Stimulated activated CD8-positive, alpha-beta memory T cell treated with anti-CD3 and anti-CD28 coated beads, Interleukin-15, amount 100 ng/mL, for 1 hour (primary cell): ENCODE data around the gene KBTBD8.

ENCODE experiments used
- DNase-seq: peaks from one replicate; pipeline ENCODE4 v3.0.0-alpha.2; 2020; ENCODE audit warnings: low read depth

KBTBD8 gene, protein sequence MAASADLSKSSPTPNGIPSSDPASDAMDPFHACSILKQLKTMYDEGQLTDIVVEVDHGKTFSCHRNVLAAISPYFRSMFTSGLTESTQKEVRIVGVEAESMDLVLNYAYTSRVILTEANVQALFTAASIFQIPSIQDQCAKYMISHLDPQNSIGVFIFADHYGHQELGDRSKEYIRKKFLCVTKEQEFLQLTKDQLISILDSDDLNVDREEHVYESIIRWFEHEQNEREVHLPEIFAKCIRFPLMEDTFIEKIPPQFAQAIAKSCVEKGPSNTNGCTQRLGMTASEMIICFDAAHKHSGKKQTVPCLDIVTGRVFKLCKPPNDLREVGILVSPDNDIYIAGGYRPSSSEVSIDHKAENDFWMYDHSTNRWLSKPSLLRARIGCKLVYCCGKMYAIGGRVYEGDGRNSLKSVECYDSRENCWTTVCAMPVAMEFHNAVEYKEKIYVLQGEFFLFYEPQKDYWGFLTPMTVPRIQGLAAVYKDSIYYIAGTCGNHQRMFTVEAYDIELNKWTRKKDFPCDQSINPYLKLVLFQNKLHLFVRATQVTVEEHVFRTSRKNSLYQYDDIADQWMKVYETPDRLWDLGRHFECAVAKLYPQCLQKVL

DNA sequence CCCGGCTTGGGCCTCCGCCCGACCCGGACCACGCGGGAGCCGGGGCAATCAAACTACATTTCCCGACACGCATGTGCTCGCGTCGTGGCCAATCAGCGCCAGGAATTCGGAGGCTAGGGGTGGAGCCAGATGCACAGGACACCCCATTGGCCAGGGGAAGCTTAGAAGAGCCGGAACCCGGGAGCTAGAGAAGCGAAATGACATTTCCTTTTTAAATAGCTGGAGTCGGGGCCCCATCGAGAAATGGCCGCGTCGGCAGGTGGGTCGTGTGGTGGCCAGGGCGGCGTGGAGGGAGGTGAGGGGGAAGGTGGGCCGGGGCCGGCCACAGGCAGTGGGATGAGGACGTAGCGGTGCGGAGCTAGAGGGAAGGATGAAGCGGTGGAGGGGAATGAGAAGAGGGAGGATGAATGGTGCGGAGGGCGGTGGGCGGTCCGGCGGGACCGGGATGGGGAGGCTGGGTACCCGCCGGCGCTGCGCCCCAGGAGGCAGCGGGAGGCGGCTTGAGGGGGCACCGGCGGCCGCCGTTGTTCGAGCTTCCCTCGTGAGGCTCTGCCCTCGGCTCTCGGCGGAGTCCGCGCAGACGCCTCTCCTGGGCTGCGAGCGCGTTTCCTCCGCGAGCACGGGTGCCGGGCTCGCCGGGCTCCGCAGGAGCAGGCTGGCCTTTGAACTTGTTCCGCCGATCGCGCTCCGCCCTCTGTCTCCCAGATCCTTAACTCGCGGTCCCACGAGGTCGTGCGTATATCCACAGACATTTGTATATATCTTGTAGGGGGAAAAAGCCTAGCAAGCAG, at the start of gene KBTBD8:
KBTBD8 (plus strand) TSS at position 195 of the 791 bp plus-strand sequence; CDS start at position 244, 49 bp downstream.
- DNase-seq: peak; percentile 92

DNA sequence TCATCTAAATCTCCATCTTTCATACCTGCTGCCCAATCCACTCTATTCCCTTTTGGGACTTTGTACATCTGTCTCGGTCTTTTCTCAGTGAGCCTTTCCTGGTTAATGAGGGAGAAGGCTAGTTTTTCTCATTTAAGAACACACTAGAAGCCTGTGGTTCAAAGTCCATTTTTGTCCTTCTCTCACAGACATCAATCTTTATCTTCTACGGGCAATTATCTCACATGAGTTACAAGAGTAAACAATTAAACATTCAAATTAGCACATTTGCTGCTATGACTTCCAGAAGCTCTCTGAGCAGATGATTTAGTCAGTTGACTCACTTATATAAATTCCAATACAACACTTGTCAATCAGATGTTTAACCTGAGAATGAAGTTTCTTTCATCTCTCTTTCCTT, 49.3 kb upstream of the KBTBD8 start:
- DNase-seq: no peak

DNA sequence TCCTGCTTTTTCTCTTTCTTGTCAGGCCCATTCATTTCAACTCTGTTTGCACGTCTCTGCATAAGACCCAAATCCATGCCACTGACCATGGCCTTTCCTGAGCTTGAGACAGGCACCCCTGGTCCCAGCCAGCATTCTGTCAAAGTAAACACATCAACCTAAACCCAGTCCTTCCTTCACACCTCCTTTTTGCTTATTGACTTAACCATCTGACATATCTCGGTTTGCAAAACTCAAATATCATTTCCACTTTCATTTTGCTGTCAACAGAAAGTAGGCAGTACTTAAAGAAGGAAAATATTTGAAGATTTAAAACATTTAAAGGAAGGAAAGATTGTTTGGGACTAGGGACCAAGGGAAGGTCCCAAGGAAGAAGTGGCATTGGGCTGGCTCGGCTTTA, 48.2 kb upstream of the KBTBD8 start:
- DNase-seq: no peak

DNA sequence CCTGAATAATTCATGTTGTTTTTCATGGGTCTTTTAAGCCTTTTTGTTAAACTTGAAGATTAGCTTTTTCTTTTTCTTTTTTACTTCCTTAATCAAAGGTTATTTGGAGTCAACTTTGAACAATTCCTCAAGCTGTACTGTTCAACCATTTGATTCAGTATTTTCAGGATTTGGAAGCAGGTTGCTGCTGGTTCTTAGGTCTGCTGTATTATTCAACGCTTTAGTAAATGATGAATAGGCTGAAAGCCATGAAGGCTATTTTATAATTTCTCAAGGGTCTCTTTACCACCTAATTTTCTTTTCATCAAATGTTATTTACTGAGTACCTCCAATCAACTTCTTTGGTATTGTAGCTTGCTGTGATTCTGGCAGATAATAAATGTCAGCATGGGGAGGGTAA, 45.8 kb upstream of the KBTBD8 start:
- DNase-seq: no peak

DNA sequence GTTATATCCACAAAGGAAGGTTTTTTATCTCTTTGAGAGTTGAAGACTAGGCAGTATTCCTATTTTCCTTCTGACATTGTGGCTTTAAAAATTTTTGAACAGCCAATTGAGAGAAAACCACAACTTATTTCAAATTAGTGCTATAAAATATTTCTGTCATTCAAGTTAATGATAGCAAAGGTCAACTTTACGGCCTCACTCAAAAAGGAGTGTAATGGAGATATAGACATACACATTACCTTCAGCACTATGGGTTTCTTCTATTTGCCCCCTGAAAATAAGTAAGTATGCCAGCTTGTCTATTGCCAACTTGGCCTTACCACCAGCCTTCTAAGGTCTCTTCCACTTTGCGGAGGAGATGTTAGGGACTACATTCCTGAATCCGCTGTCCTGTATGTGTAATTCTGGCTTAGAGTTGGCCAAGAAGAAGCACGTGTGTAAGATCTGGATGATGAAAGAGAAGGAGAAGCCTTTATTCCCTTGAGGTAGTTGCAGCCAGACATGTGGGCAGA, 44.1 kb upstream of the KBTBD8 start:
- DNase-seq: no peak

DNA sequence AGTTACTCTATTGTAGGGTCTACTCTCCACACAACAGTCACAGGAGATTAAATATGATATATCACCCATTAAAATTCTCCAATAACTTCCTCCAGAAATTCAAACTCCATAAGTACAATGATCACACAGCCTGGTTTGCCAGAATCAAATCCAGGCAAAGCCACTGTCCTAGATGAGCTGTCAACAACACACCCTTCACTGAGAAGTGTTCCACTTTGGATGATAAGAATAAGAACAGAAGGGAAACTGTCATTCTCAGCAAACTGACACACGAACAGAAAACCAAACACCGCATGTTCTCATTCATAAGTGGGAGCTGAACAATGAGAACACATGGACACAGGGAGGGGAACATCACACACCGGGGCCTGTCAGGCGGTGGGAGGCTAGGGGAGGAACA, 41.4 kb upstream of the KBTBD8 start:
- no peak for DNase-seq

DNA sequence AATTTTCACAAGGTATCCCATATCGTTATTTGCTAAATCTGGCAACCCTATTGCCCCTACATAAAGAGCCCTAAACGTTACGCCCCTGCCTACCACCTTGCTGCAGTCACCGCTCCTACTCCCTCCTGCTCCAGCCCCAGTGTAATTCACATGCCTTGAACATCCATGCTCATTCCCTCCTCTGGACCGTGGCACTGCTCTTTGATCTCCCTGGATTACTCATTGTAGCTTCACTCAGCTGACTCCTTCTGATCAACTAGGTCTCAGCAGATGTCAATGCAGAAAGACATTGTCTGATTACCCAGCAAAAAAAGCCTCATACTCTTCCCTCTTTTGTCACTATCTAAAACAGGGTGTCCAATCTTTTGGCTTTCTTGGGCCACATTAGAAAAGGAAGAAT, 40.7 kb upstream of the KBTBD8 start:
- DNase-seq: no peak

DNA sequence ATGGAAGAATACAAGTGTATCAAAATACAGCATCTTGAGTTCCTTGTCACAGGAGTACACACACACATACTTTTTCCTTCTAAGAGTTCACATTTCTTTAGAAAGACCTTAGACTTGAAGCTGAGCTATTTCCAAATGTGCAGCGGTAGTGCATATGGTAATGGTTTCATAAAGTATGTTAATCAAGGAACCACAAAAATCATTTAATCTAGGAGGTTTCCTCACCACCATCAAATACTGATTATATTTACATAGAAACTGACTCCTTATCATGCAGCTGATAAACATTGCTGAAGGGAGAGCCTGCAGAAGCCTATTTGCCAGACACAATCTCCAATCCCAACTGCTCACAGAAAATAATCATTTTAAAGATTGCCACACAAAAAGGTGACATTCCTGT, 40.0 kb upstream of the KBTBD8 start:
- no peak for DNase-seq

DNA sequence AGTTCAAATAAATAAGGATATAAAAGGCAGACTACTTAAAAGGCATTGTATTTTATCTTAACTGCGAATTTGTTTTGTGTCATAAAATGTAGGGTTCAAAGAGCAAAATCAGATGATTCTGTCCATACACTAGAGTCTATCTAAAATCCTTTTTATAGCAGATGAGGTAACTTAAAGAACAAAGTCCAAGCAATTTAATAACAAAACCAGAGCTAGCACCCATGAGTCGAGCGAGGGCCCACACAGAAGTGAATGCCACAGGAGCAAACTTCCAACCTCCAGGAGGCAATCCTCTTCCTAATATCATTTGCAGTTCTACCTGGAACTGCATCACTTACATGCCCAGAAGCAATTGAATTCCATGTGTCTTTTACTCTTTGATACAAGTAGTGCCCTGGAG, 35.4 kb upstream of the KBTBD8 start:
- DNase-seq: no peak

DNA sequence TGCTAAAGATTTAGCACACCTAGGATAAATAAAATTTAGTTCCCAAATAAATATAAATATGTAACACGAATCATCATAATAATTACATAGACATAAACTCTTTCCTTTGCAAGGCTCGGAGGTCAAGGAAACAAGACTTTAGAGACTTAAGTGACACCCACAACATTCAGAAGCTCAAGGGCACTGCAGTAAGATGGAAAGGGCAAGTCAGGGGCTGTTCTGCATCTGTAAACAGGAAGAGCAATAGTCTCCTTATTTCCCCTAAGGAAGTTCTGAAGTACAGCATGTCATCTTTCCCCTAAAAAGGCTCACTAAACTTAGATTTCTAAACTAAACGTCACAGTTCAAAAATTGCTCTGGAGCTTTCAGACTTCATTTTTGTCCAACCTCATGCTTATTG, 26.9 kb upstream of the KBTBD8 start:
- no peak for DNase-seq

DNA sequence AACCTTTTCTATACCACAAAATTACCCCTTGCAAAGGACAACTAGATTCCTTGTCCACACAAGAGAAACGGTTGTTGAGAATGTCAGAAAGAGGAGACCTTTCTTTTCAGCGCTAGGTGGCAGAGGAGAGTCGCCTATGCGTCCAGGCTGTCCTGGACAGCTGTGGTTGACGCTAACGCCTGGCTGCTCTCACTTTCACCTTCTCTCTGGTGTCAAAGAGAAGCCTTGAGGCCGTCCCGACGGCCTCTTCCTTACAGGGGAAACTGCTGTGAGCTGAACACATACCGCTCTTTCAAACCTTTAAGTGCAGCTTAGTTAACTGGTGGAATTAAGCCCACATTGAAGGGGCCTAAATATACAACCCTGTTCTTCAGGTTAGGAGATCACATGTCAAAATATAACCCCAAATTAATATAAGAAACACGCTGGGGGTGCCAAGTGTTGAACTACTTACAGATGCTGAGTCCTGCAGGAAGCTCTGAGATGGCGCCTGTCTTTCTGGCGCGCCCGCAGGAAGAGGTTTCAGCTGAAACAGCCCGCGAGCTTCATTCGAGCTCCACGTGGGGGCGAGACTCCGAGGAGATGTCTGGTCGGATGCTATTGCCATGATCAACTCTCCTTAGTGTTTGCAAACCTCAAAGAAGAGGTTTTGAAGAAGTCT, 26.1 kb upstream of the KBTBD8 start:
- peak; percentile 17 for DNase-seq

DNA sequence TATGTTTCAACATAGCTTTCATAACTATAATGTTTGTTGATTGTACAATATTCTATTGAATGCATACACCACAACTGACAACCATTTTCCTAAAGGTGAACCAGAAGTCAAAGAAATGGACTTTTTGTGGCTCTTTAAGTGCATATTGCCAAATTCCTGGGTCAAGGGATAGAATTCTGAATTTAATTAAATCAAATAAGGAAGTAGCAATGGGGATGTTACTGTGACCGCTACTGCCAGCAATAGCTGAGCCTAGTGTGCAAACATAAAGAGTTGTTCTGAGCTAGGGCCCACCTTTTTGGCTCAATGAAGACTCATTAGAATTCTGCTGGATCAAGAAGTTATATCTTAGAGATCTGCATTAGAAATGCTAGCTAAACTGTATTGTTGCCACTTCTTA, 17.3 kb upstream of the KBTBD8 start:
- no peak for DNase-seq

DNA sequence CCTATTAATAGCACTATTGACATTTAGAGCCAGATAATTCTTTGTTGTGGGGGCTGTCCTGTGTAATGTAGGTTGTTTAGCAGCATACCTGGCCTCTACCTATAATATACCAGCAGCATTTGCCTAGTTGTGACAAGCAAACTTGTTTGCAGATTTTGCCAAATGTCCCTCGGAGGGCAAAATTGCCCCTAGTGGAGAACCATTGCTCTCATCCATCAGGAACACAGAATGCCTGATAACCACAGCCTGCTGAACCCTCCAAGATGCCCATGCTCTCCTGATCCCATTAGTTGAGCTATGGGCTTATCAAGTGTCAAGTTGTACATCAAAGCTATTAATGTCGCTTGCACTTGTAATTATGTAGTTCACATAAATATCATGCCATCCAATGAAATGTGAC, 15.0 kb upstream of the KBTBD8 start:
- DNase-seq: no peak

DNA sequence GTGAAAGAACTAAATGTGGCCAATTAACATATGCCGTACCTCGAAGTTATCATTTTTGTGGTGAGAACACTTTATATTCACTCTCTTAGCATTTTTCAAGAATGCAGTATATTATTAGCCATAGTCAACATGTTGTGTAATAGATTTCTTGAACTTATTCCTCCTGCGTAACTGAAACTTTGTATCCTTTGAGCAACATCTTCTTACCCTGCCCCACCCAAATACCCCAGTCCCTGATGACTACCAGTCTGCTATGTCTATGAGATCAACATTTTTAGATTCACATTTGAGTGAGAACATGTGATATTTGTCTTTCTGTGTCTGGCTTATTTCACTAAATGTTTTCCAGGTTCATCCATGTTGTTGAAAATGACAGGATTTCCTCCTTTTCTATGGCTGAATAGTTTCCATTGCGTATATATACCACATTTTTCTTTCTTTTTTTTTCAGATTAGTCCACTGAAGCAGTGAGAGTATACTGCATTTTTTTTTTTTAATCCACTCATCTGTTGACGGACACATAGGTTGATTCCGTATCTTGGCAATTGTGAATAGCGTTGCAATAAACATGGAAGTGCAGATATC, 12.7 kb upstream of the KBTBD8 start:
- DNase-seq: no peak

DNA sequence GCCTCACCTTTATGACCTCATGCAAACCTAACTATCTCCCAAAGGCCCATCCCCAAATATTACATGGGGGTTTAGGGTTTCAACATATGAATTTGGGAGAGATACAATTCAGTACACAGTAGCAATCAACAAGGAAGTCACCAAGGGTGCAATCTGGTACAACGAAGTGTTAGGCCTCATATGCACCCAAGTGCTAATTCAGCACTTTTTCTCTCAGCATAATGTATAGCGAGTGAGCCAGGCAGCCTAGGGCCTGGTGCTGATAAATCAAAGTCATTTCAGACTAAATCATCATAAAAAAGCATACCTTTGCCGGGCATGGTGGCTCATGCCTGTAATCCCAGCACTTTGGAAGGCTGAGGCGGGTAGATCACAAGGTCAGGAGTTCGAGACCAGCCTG, 11.7 kb upstream of the KBTBD8 start:
- no peak for DNase-seq

DNA sequence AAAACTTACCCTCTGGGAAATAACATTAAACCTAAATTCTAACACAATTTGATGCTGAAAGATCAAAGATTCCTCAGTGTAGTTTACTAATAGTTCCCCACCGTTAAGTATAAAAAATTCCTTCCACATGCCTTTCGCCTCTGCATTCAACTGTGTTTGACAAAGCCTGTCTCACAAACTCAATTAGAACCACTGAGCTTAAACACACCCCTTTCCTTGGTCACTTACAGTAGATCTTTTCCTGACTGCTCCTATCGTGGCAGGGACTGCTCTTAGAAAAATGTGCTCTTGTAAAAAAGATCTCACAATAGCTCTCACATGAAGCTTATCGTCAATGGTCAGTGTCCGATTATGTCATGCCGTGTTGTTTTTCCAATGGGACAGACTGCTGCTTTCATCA, 8.9 kb upstream of the KBTBD8 start:
- no peak for DNase-seq

DNA sequence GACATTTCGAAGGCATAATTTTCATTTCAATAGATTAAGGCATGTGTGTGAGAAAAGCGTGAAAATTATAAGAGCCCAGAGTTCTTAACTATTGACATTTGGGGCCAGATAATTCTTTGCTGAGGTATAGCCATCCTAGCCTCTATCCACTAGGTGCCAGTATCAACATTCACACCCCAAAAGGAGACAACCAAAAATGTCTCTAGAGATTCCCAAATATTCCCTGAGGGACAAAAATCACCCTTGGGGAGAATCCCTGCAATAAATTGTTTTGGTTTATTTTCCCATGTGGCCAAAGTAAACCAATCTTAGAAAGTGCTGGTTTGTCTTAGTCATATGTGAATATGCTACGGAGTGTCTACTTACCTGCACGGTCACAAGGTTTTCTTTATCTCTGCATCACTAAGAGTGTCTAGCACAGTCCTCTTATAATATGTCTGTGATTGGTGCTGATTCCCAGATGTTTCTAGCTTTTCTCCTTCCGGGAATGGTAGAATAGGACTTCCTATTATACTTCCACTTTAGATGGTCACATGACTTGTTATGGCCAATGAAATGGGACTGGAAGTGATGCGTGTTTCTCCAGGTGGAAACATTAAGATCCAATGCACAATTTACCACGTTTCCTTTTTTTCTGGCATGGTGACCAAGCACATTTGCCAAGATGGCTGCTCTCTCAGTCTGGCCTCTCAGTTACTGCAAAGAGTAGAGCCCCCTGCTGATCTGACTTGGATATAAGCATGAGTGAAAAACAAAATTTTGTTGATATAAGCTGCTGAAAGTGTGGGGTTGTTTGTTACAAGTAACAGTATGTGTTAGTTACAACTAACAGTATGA, 8.0 kb upstream of the KBTBD8 start:
- DNase-seq: no peak

DNA sequence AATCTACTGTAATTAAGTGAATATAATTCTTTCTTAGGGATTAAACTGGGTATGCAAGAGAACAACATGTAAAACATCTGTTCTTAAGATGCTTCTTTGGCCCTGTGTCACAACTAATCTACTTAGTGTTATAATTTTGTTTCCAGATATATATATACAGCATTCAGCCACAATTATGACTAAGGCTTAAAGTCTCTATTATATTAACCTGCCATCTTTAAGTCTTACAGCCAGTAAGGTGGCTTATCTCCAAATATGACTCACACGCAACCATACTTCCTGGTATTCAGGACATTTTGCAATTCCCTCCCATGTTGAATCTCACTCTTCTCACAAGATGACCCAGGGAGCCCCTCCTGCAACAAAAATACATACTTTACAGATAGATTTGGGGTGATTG, 6.6 kb upstream of the KBTBD8 start:
- DNase-seq: no peak

DNA sequence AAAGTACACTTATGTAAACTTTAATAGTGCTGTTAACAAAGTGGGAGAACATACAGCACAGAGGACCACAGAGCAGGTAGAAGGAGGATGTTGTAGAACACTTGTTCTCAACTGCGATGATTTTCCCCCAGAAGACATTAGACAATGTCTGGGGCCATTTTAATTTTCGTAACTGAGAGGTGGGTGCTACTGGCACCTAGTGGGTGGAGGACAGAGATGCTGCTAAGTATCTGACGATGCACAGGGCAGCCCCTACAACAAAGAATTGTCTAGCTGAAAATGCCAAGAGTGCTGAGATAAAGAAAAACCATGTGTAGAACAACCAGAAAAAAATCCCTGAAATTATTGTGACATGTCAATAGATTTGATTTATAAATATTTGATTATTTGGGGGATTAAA, 5.0 kb upstream of the KBTBD8 start:
- no peak for DNase-seq

DNA sequence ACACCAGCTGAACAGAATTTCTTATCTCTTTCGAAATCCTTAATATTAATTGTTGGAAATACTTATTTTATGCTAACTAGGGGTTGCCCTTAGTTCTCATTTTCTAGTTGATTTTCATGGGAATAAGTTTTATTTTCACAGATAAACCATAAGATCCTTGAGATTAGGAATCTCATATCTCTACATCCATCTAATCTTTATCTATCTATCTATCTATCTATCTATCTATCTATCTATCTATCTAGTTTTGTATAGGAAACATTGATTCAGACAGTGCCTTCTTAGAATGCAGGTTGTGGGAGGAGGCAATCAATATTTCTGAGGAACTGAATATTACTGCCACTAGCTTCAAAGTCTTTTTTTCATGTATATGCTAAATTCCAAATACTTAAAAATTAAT, 3.5 kb upstream of the KBTBD8 start:
- no peak for DNase-seq

DNA sequence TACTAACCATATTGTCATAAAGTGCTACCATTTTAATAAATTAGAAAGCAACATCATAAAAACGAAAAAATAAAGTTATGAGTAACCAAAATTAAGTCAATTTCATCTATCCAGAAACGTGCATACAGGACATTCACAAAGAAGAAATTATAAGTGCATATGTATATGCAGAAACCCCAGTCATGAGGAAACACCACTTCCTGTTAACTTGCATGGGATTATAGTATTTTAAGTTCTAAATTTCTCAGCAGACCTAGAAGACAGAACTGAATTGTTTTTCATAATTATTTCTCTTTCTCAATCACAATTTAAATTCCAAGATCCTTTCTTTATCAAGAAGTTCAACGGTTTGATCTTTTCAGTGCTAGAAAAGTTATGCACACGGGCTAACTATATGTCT, 1.4 kb upstream of the KBTBD8 start:
- no peak for DNase-seq
